A673 (cell line): ENCODE results near the gene APCDD1L.

Source experiments
- CTCF ChIP-seq: fragments of 300-800, 200-600 bp; sonication (generic); conservative IDR thresholded peaks from 2 replicates; pipeline ENCODE4 v1.5.1; 2017; ENCODE audit warnings: low read depth, mild to moderate bottlenecking, antibody characterized with exemption, low read length, moderate library complexity, mixed read lengths
- EZH2 ChIP-seq: fragments of 200-600 bp; sonication (generic); IDR thresholded peaks from 2 replicates; pipeline ENCODE4 v1.6.1; 2017; ENCODE audit warnings: borderline replicate concordance, low read depth, mild to moderate bottlenecking, mixed read lengths, antibody characterized with exemption, low read length; ENCODE audit not compliant: poor library complexity, severe bottlenecking

GRCh38 chr20:58553841-58554240 lies 38.6 kb upstream of the APCDD1L start:
- TF ChIP-seq EZH2 (no peak), CTCF (no peak)
